ENCODE measurements around the gene FGF9.

Gene FGF9

GRCh38 chr13:21670883-21671619 lies at the start of gene FGF9:
TSS of gene FGF9 (plus strand) at chr13:21671073. CDS start at chr13:21671913, 840 bp downstream.
- DNase-seq (ENCODE audit: low read depth in 1 of 2, low spot score in 1 of 2) = peak; percentile 58 to 76

GRCh38 chr13:21625366-21625765 lies 45.5 kb upstream of the FGF9 start:
- no peak for DNase-seq (ENCODE audit: low read depth in 1 of 2, low spot score in 1 of 2)

- DNase-seq (ENCODE audit: low read depth in 1 of 2, low spot score in 1 of 2) = no peak
Measured at GRCh38 chr13:21632196-21632595, 38.7 kb upstream of the FGF9 start.

GRCh38 chr13:21636656-21637055 lies 34.2 kb upstream of the FGF9 start:
- no peak for DNase-seq (ENCODE audit: low read depth in 1 of 2, low spot score in 1 of 2)

GRCh38 chr13:21637296-21637695 lies 33.6 kb upstream of the FGF9 start:
- no peak for DNase-seq (ENCODE audit: low read depth in 1 of 2, low spot score in 1 of 2)

- no peak for DNase-seq (ENCODE audit: low read depth in 1 of 2, low spot score in 1 of 2)
Measured at GRCh38 chr13:21638319-21639282, 32.3 kb upstream of the FGF9 start.

GRCh38 chr13:21639561-21639960 lies 31.3 kb upstream of the FGF9 start:
- DNase-seq (ENCODE audit: low read depth in 1 of 2, low spot score in 1 of 2) = no peak

GRCh38 chr13:21641629-21642028 lies 29.2 kb upstream of the FGF9 start:
- DNase-seq (ENCODE audit: low read depth in 1 of 2, low spot score in 1 of 2) = no peak

GRCh38 chr13:21657538-21657937 lies 13.3 kb upstream of the FGF9 start:
- no peak for DNase-seq (ENCODE audit: low read depth in 1 of 2, low spot score in 1 of 2)

- no peak for DNase-seq (ENCODE audit: low read depth in 1 of 2, low spot score in 1 of 2)
Measured at GRCh38 chr13:21659087-21659486, 11.8 kb upstream of the FGF9 start.

GRCh38 chr13:21661097-21661909 lies 9.6 kb upstream of the FGF9 start:
- no peak for DNase-seq (ENCODE audit: low read depth in 1 of 2, low spot score in 1 of 2)

- no peak for DNase-seq (ENCODE audit: low read depth in 1 of 2, low spot score in 1 of 2)
Measured at GRCh38 chr13:21663197-21663596, 7.7 kb upstream of the FGF9 start.

- no peak for DNase-seq (ENCODE audit: low read depth in 1 of 2, low spot score in 1 of 2)
Measured at GRCh38 chr13:21668732-21669275, 2.1 kb upstream of the FGF9 start.

- DNase-seq (ENCODE audit: low read depth in 1 of 2, low spot score in 1 of 2) = peak; percentile 33 to 37
Measured at GRCh38 chr13:21670006-21670882, 629 bp upstream of the FGF9 start.

- no peak for DNase-seq (ENCODE audit: low read depth in 1 of 2, low spot score in 1 of 2)
Measured at GRCh38 chr13:21671620-21672286, 880 bp downstream of the FGF9 start.

- DNase-seq (ENCODE audit: low read depth in 1 of 2, low spot score in 1 of 2) = no peak
Measured at GRCh38 chr13:21672287-21672680, 1.4 kb downstream of the FGF9 start.

GRCh38 chr13:21672796-21673538 lies 2.1 kb downstream of the FGF9 start:
- DNase-seq (ENCODE audit: low read depth in 1 of 2, low spot score in 1 of 2) = no peak

GRCh38 chr13:21673539-21673788 lies 2.6 kb downstream of the FGF9 start:
- no peak for DNase-seq (ENCODE audit: low read depth in 1 of 2, low spot score in 1 of 2)
